CD4-positive, alpha-beta T cell treated with Interleukin-15 for 4 hours (primary cell): Measurements from ENCODE around the gene PGLYRP1.

ENCODE experiments used
- DNase-seq: peaks from one replicate; pipeline ENCODE4 v3.0.0-alpha.2; 2020; ENCODE audit warnings: low spot score

Gene PGLYRP1, protein sequence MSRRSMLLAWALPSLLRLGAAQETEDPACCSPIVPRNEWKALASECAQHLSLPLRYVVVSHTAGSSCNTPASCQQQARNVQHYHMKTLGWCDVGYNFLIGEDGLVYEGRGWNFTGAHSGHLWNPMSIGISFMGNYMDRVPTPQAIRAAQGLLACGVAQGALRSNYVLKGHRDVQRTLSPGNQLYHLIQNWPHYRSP

DNA sequence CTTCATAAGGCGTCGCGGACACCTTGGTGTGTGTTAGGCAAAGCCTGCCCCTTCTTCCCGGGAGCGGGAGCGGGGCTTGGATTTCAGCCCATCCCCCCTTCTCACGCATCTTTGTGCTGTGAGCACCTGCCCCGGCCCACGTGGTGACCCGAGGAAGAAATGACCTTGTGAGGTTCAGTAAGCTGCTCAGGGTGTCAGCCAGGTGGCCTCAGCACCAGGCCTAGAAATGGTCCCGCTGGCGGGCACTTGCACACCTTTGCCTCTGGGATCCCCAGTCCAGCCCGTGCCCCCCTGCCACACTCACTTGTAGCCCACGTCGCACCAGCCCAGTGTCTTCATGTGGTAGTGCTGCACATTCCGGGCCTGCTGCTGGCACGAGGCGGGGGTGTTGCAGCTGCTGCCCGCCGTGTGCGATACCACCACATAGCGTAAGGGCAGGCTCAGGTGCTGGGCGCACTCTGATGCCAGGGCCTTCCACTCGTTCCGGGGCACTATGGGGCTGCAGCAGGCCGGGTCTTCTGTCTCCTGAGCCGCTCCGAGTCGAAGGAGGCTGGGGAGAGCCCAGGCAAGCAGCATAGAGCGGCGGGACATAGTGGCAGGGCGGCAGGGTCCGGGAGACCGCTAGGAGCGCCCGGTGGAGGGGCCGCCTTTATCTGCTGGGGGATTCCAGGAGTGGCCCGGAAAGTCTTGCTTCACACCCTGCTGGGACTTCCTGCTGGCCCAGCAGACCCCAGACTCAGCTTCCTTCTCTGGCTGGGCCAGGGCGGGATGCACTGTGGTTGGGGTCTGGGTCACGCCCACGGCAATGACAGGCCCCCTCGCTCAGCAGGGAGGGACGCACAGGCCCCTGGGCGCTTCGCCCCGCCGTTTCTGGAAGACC is at the start of gene PGLYRP1:
Gene PGLYRP1 (minus strand): TSS at position 623 of the 880 bp plus-strand sequence. CDS start 32 bp downstream, at position 591.
- DNase-seq, result no peak

DNA sequence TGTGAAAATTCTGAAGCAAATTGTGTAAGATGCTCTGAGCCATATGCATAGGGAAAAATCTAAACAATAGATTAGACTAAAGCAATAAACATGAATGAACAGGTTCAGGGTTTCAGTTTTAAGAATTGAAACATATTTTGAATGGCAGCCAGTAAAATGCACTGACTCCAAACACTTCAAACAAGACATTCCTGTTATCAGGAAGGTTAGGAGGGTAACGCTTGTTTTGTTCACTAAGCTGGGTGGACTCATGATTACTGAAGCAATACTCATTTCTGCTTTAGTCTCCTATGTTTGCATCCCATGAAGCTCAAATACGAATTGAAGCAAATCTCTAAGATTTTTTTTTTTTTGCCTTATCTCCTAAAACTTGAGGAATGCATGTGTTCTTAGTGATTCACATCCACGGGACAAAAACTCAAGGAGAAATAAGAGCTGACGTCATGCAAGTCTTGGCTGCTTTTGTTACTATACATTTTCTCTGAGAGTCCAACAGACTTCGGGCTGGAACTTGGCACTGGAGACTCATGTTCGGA is 47.0 kb upstream of the PGLYRP1 start:
- DNase-seq, result no peak

DNA sequence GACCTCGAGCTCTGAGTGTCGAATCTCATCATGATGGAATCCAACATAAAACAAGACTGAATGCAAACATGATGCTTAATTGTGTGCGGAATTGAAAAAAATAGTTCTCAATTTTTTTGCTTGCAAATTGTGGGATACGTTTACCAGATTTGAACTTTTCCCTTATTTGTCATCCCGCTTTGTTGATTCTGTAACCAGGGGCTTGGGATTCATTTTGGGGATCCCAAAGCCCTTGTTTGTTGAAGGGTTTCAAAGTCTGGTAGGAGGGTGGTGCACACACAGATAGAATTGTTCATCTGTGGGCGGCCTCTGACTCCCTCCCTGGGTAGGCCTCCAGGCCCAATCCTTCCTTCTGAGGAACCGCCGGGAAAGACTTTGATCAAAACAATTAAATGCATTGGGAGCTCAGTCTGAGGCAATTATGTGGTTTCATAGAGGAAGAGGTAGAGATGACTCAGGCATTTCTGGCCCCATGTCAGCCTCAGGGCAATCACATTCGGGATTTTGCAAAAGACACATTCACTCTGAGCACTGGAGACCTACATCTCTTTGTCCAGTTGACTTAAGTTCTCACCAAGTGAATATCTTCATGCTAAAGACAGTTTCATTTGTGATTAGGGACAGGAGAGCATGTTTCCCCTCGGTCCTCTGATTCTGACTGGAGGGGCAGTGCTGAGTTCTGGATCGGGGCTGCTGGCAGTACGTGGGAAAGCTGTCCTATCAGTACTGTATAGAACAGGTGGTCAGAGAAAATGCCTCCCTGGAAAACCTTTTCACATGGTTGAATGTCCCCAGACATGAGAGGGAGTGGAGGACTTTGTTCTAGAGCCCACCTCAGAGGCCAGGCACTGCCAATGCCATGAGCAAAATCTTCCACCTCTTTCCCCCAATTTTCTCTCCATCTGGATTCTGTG is 45.7 kb upstream of the PGLYRP1 start:
- no peak for DNase-seq

DNA sequence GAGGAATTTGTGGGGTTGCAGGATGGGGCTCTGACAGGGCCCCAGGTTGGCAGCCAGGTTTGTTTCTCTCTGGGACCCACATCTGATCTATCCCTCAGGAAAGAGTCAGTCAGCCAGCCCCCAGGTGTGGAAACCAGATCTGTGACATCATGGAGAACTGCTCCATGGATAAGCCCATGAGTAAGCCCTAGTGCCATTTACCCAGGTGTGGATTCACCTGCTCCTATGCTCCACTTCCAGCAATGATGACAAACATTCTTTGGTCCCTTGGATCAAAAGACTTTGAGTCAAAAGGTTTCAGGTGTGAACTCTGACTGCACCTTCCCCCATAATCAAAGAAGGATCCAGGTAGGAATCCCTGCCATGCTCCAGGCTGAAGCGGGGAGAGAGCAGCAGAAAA is 44.8 kb upstream of the PGLYRP1 start:
- no peak for DNase-seq

DNA sequence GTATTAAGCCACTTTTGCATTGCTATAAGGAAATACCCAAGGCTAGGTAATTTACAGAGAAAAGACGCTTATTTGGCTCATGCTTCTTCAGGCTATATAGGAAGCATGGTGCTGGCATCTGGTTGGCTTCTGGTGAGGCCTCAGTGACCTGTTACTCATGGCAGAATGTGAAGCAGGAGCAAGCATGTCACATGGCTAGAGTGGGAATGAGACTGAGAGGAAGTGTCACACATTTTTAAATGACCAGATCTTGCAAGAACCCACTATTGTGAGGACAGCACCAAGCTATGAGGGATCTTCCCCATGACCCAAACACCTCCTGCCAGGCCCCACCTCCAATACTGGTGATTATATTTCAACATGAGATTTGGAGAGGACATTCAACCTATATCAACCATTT is 43.6 kb upstream of the PGLYRP1 start:
- DNase-seq, result no peak

DNA sequence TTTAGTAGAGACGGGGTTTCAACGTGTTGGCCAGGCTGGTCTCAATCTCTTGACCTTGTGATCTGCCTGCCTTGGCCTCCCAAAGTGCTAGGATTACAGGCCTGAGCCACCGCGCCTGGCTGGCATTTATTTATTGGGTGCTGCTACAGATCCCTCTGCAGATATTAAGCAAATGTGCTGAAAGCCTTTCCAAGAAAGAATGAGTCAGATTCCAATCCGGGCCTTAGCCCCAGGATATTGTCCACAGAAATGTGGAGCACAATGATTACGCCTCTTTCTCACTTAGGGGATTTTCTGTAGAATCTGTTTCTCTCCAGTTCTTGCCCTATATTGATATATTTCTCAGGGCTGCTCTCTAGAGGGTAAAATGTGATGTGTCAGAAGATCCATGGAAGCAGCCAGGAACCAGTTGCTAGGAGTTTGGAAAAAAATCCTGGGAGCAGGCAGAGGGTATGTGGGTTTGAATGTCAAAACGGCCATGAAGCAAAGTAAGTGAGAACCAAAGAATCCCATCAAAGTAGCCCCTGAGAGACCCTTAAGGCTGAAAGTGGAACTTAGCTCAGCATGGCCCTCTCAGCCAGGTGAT is 42.7 kb upstream of the PGLYRP1 start:
- no peak for DNase-seq

DNA sequence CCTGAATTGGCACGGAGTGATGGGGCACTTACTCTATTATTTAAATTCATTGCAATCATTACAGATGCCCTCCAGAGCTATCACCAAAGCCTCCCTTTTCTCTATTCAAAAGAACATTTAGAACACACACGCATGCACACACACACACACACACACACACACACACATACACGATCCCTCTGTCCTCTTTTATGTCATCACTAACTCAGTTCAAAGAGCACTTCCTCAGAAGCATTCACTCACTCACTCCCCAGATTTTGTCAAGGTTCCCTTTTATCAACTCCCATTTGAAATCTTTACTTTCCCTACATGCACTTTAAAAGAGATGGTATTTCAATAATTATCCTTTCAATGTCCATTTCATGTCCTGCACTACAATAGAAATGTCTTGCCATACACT is 40.3 kb upstream of the PGLYRP1 start:
- DNase-seq, result no peak

DNA sequence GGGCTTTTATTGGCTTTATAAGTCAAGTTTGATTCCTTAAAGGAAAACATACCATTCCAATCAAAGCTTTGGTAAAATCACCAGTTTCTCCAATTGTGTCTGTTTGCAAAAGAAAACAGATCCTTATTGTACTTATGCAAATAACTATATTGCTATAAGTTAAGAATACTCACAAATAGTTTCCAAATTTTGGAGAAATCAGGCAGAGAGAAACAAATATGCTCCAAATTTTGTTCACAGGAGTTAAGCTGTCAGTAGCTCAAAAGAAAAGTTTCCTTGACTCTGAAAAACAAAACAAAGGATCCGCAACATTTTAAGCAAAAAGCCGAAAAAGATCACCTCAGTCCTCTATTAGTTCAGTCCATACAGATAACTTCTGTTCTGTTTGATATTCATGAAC is 37.2 kb upstream of the PGLYRP1 start:
- no peak for DNase-seq

DNA sequence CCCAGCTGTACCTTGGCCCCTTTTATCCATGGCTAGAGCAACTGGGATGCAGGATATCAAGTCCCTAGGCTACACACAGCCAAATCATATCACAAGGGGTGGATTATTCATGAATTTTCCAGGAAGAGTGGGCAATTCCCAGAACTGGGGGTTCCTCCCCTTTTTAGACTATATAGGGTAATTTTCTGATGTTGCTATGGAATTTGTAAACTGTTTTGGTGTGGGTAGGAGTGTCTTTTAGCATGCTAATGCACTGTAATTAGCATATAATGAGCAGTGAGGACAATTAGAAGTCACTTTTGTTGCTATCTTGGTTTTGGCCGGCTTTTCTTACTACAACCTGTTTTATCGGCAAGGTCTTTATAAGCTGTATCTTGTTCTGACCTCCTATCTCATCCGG is 35.9 kb upstream of the PGLYRP1 start:
- DNase-seq, result no peak

DNA sequence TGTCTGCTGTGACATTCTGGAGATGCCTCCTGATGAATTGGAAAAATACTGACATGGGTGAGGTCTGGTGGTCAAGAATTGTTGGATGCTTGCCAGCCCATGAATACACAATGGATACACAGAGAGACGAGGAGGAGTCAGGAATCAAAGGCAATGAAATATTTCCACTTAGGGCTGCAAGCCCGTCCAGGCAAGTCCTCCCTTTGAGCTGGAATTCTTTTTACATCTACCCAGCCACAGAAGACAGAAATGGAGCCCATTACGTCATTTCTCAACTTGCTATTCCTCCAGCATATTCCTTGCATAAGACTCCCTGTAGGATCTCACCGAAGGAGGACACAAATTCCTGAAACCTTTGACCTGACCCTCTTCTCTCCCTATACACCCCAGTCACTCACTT is 33.7 kb upstream of the PGLYRP1 start:
- no peak for DNase-seq

DNA sequence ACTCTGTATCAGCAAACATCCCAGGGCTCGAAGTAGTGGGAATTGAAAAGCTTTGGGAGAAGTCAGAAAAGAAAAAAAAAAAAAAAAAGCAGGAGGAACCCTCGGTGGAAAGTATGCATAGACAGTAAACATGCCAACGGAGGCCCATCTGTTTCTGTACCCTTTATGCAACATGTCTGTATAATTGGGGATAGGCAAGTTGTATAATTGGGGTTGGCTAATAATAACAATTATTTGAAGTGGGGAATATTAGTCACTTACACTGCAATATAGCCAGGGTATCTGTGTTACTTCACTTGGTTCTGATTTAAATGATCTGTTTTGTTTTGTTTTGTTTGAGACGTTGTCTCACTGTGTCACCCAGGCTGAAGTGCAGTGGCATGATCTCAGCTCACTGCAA is 30.0 kb upstream of the PGLYRP1 start:
- DNase-seq, result no peak

DNA sequence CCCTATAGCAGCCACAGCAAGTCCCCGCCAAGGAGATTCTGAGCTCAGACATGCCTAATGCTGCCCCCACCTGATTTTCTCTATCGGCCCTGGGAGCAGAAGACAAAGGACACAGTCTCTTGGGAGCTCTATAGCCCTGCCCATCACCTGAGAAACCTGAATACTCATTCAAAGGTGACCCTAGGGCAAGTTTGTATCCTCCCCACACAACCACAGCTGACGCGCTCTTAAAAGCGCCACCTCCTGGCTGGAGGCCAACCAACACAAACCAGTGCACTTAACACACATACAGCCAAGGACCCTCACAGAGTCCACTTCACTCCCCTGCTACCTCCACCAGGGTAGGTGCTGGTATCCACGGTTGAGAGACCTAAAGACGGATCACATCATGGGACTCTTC is 26.7 kb upstream of the PGLYRP1 start:
- no peak for DNase-seq

DNA sequence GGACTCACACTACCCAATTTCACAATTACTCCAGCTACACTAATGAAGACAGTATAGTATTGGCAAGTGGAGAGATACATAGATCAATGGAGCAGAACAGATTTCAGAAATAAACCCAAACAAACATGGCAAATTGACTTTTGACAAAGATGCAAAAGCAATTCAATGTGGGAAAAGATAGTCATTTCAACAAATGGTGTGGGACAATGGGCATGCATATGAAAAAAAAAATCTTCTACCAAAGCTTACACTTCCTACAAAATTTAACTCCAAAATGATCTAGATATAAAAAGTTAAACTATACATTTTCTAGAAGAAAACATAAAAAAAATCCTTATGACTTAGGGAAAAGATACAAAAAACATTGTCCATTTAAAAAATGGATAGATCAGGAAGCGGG is 20.7 kb upstream of the PGLYRP1 start:
- no peak for DNase-seq

DNA sequence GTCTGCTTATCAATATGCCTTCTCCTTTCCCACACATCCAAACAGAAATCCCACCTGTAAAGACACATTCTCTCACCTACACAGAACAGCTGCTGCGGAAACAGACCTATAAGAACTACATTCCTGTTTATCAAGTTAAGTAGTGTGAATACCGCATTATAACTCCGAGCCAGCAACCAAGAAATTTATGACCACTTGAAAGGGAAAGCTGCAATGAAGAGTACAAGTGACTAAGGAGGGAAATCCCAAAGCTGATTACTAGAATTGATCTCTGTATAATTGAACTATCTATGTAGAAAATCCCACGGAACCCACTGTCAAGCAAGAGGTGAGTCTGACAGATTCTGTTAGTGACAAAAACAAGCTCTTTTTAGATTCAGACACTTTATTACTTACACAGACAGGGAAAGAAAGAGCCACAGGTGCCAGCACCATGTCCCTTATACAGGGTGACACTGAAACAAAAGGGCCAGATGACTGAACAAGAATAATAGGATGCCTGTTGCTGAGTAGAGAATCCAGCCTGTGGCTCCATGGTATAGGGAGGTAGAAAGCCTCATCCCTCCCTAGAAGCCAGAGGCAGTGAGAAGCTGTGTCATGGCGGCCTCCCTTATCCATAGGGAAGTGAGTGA is 19.5 kb upstream of the PGLYRP1 start:
- no peak for DNase-seq

DNA sequence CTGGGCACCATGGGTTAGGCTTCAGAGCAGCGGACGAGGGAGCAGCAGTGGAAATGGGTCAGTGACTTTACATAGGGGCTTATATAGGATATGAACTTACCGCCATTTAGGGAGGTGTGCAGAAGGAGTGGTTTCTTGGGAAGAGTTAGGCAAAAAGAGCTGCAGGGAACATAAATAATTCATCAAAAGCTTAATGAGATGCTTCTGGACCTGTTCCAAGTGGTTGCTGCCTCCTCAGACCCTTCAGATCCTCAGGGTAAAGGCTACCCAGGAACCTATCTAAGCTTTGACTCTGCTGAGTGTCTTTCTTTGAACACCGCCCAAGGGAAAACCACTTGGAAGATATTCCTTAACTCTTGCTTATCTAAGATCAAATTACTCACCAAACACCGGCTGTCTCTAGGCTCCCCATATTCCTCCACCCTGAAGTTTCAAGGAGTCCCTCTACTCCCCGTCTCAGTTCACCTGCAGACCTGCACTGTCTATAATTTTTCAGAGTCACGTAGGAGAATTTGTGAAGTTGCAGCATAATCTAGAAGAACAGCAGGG is 18.2 kb upstream of the PGLYRP1 start, which contains the start of gene IGFL4:
Gene IGFL4 (minus strand): TSS at position 51 of the 549 bp plus-strand sequence. CDS start 40 bp downstream, at position 11.
- DNase-seq, result no peak

DNA sequence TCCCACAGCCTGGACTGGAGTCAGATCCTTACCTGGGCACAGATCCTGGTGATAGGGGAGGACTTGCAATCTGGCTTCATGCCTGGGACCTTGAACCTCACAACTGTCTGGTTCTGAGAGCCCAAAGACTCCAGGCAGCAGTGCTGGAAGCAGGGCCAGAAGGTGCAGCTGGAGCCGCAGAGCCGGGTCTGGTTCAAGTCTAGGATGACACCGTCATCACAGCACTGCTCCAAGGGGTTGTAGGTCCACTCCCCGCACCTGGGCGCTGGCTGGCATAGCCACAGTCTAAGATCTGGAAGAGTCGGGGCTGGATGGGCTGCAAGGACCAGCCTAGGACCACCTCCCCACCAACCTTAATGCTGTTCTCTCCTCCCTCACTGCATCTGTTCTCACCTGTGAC is 17.3 kb upstream of the PGLYRP1 start:
- DNase-seq, result no peak

DNA sequence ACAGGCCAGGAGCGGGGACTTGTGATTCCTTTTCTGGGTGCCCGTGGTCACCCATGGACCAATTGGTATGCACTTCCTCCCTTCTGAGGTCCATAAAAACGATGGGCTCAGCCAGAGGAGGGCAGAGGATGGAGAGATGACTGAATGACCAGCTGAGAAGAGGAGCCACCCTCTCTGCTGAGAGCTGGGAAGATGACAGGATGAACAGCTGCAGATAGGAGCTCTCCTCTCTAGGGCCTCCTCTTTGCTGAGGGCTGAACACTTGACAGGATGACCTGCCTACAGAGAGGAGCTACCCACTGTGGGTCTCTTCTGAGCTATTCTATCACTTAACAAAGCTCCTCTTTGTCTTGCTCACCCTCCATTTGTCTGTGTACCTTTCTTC is 13.9 kb upstream of the PGLYRP1 start:
- no peak for DNase-seq

DNA sequence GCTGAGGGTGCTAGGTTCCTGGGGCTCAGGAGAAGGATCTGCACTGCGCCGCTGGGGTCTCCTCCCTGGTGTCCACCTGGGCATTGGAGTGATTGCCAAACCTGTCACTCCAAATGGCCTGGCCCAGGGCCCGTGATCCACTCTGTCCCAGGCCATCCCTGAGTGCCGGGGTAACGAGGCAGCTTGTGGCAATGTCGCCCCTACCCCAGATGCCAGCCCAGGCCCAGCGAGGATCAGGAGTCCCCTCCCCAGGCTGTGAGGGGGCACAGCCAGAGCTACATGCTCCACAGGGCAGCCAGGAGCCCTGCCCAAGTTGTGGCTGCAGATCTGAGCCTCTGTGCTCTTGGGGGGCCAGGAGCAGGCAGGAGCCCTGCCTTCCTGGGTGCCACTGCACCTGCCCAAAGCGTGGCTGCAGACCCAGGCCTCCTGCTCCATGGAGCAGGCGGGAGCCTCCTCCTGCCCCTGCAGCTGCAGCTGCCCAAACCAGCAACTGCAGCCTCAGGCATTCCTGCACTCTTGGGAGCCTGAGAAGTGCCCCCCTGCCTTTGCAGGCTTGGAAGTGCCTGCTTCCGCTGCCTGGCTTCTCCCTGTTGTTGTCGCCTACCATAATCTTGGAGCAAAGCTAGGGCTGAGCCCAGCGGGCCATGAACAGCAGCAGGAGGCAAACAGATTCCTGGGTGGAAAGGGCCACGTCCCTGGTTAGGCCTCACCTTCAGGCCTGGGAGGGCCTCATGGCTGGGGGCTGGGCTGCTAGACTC is 13.3 kb upstream of the PGLYRP1 start:
- DNase-seq, result no peak

DNA sequence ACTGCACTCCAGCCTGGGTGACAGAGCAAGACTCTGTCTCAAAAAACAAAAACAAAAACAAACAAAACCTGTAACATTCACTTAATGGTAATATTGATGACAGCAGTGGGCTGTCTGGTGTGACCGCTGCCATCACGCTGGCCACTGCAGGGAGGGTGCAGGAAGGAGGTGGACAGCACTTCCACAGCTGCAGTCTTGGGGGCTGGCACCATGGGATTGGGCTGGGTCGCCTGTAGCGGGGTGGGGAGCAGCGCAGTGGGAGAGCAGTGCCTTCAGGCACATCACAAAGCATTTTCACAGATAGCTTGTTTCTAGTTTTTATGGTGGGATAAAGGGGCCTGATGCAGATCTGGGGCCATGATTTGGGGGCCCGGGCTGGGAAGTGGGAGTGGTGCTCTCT is 12.7 kb upstream of the PGLYRP1 start:
- DNase-seq, result no peak

DNA sequence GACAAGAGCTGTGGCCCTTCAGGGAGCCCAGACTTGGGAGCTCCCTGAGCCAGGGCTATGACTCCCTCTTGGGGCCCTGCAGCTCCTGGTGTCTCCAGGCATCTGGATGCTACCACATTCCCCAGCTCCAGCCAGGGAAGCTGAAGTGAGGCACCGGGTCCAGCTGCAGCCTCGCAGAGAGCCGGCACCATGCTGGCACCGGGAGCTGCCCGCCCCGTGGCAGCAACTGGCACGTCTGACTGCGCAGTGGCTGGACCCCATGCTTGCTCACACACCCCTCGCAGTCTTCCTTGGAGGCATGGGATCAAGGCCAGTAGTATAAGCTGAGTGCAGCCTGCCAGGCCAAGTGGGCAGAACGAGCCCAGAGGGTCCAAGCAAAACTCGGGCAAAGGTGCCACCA is 10.5 kb upstream of the PGLYRP1 start:
- no peak for DNase-seq
